HG03571 (cell line): ENCODE measurements around the gene BTBD1.

Experiments used
- ATAC-seq: cut with Tn5 transposase; IDR thresholded peaks from one replicate; pipeline ENCODE4 v1.9.1; 2021; ENCODE audit not compliant: unreplicated experiment

The BTBD1 gene

DNA sequence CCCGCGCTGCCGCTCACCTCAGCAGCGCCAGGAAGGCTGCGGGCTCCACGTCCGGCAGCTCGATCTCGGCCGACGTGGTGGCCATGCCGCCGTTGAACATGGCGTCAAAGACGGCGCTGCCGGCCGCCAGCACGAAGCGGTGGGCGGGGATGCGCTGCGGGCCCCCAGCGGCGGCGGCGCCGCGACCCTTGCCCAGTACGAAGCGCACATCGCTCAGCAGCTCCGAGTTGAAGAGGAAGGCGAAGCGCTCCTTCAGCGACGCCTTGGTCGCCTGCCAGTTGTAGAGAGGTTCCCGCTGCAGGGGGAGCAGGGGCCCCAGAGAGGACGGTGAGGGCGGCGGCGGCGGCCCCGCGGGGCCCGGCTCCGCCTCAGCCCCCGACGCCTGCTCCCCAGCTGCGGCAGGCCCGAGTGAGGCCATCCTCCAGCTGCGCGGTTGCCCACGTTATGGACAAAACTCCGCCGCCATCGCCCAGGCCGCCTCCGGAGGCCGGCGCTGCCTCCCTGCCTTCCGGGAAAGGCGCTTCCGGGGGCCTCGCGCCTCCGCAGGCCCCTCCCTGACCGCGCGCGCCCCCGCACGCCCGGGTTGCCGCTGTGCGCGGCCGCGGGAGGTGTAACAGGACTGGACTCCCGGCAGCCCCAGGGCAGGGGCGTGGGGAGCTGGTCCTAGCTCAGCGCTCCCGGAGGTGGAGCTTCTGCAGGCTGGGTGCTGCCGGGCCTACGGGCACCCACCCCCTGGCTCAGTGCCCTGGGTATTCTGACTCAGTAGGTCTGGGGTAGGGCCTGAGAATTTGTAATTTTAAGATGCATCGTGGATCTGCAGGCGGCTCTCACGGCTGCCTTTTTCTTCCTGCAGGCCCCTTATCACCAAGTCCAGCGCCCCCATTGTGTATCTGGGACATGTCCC, at the start of gene BTBD1:
Gene BTBD1 (minus strand): TSS at position 519 of the 904 bp plus-strand sequence. CDS start 101 bp downstream, at position 418.
- ATAC-seq, result peak; percentile 87

GRCh38 chr15:83115831-83116565, 48.9 kb upstream of the BTBD1 start:
- ATAC-seq, result peak; percentile 69

DNA sequence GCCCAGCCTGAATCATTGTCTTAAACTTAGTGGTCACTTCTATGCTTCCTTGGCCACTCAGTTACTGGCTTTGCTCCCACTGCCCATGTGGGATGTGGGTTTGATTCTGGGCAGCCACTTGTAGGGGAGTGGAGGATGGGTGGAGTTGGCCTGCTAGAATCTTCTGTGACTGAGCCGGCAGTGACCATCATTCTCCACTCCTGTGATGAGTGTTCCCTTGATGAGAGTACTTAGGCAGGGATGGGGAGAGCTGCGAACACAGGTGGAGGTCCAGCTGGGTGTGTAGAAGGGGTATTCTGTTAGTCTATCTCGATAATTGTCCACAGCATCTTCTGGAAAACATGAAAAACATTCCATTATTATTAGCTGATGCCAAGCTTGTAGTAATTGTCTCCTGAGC, 48.4 kb upstream of the BTBD1 start:
- ATAC-seq, result no peak

DNA sequence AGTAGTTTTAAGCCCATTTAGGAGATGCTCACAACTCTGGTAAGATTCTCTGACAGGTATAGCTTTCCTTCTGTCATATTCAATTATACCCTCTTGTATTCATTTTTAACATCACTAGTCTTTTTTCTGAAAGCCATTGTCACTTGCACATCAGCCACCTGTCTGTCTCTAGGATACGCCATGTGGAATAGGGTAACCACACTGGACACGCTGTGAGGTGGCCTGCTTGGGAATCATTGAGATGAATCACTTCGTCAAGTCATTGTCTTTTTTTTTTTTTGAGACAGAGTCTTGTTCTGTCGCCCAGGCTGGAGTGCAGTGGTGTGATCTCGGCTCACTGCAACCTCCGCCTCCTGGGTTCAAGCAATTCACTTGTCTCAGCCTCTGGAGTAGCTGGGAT, 47.8 kb upstream of the BTBD1 start:
- no peak for ATAC-seq

DNA sequence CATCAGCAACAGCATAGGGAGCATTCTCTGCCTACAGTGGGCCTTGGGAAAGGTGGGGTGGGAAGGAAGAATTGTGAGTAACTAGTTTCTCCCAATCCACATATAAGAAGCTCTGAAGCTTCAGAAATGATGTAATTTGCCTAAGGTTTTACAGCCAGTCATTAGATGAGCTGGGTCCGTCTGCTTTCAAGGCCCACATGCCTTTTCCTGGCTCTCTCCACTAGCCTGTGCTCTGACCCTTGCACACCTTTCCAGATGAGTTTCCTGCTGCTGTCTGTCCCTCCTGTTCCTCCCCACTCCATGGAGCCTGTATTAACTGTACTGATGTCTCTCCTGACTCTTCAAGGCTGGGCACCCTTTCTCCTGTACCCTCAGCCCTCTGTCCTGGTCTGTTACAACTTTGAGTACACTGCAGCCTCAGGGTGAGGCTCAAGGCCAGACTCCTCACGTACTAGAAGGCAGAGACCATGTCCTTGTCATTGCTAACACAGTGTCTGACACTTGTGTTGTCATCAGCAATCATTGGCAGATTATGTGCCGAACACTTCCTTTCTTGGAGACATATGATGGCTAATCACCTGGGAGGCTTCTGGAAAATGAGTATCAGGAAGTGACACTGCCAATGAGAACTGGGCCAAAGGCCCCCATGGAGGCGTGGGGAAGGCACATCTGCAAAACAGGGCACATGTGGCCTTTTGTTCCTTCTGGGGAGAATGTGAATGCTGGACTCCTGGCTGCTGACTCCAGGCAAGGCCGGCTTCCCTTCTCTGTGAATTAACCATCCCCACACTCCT, 47.0 kb upstream of the BTBD1 start:
- ATAC-seq, result no peak

- no peak for ATAC-seq
Measured at GRCh38 chr15:83112956-83113299, 45.9 kb upstream of the BTBD1 start.

DNA sequence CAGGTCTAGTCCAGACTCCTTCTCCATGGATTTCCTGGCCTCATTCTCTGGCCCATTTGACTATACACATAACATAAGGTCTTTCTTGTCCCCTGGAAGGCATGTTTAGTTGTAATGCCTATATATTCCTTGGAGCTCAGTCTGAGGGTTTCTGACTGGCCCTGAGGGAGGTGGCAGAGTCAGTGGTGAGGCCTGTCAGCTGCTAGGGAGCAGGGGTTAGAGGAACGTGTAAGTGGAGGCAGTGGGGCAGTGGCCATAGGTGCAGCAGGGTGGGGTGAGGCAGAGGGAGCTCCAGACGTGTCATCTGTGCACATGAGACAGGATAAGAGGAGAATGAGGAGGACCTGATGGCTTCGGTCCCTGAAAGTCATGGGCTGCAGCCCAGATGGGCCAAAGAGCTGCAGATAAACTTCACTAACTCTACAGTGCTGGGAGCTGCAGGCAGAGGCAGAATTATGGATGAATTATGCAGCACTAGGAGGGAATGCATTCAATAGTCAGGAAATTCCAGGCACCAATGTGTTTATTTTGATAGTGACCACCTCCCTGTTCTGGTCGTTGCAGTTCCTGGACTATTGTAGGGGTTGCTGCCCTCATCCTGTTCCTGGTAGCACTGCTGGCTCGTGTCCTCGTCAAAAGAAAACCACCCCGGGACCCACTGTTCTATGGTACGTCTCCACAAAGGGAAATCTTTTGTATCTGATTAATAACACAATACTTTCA, 45.3 kb upstream of the BTBD1 start:
- ATAC-seq, result no peak

DNA sequence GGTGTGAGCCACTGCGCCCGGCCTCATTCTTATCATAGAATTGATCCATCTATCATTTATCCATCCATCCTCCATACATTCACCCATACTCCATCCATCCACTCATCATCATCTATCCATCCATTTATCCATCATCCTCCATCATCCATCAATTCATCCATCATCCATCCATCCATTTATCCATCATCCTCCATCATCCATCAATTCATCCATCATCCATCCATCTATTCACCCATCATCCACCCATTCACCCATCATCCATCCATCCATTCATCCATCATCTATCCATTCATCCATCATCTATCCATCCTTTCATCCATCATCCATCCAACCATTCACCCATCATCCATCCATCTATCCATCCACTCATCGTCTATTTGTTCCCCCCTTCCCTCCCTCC, 44.1 kb upstream of the BTBD1 start:
- no peak for ATAC-seq

GRCh38 chr15:83110381-83110780, 43.3 kb upstream of the BTBD1 start:
- ATAC-seq, result no peak

DNA sequence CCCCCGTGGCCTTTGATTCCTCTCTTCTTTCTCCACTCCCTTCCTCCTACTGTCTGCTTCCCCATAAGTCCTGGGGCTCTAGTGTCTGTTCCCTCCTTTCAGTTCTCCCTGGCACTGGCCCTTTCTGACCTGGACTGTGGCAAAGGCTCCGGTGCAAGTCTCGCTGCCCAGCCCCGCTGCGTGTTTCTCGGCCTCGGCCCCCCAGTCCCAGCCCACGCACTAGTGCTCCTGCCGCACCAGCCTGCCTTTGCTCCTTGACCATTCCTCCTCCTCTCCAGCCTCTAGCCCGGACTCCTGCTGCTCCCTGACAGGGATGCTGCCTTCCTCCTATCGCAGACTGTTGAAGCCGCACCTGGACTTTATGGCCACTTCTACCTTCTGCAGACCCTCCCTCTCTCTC, 42.5 kb upstream of the BTBD1 start:
- ATAC-seq, result no peak

DNA sequence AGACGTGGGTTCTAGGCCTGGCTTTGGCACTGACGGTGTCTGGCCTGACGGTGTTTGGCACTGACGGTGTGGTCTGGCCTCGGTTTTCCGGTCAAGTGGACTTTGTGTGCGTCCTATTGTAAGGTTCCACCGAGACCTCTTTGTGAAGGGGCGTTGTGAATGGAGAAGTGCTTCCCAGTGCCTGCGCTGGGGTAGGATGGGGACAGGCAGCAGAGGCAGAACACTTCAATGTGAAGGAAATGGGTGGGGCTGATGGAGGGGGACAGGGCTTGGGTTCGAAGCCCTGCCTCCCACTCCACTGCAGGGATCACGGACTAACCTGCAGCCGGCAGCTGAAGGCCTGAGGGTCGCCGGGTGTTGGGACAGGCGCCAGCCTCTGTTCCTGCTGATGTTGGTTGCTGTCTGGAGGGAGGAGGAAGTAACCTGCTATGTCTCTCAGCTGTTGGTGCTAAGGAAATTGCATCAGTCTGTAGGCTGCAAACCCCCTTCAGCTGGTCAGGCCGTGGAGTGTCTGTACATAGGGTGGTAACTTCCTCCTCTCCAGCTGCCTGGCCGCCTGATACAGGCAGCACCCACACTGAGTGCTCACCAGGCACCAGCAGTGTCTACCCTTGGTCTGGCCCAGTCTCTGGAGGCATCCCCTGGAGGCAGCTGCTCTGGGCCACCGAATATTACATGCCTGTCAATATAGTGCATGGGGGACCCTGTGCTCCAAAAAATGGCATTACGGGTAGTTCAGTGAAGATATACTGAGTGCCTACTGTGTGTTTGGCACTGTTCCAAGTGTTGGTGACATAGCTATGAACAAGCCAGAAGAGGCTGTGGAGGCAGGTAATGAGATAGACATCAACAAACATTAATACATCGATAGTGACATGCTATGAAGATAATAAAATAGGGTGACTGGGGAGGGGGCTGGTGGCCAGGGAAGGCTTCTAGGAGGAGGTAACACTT, 41.5 kb upstream of the BTBD1 start:
- peak; percentile 70 for ATAC-seq

GRCh38 chr15:83107841-83108181, 40.8 kb upstream of the BTBD1 start:
- no peak for ATAC-seq

- peak; percentile 43 for ATAC-seq
Measured at GRCh38 chr15:83106994-83107840, 40.2 kb upstream of the BTBD1 start, which contains the start of gene TM6SF1. Gene TM6SF1 (plus strand): TSS chr15:83107645. CDS start chr15:83107681, 36 bp downstream.

- ATAC-seq, result no peak
Measured at GRCh38 chr15:83105440-83105839, 38.4 kb upstream of the BTBD1 start.

GRCh38 chr15:83104141-83104540, 37.1 kb upstream of the BTBD1 start:
- ATAC-seq, result no peak

- ATAC-seq, result no peak
Measured at GRCh38 chr15:83102346-83102745, 35.3 kb upstream of the BTBD1 start.

GRCh38 chr15:83100097-83100646, 33.1 kb upstream of the BTBD1 start:
- no peak for ATAC-seq

DNA sequence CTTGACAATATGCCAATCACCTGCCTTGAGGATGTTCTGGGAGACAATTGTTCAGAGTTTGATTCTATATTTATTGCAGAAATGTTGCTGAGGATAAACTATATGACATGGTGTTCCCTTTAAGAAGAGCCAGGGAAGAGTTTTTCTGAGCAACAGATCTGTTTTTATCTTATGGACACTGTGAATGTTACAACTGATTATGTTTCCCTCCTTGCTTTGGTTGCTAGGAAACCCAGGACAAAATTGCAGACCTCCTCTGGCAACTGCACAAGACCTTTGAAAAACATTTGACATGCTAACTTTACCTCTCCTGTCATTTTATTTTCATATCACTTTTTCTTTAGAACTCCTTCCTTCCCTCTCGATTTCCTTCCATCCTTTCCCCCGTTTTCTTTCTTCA, 32.2 kb upstream of the BTBD1 start:
- ATAC-seq, result no peak
